SK-N-SH (cell line): ENCODE results near the gene EGFL8. TPM values are rescaled to one million over a fixed set of nuclear protein-coding genes. Genes with fewer than 3 reads are reported as not detected.

Experiments
- CTCF ChIA-PET: fragments of 300-600, 350-600 bp; formaldehyde crosslinking; extraction: SDS; loops from one replicate; lab custom pipeline; 2021; lab: Yijun Ruan, JAX
- POLR2A ChIA-PET: fragments of 350-600 bp; sonication (Branson Sonifier 250); formaldehyde crosslinking; extraction: SDS; loops from one replicate; lab custom pipeline; 2020; ENCODE audit warnings: antibody characterized with exemption, inconsistent platforms; lab: Yijun Ruan, JAX
- DNase-seq: peaks from one replicate; pipeline ENCODE4 v3.0.0; 2012
- H2AFZ ChIP-seq: fragments of 200-600 bp; sonication (generic); 2 replicates; pipeline ENCODE4 v1.8.1; 2016; ENCODE audit warnings: antibody characterized with exemption, mild to moderate bottlenecking, low read depth
- H3F3A ChIP-seq: fragments of 200-600 bp; sonication (generic); replicated peaks from 2 replicates; pipeline ENCODE3; 2016; ENCODE audit warnings: antibody characterized with exemption, mild to moderate bottlenecking; ENCODE audit not compliant: insufficient read depth
- H3K27ac ChIP-seq, 2 experiments: fragments of 200-500 bp in 1 of 2; fragments of 200-600 bp in 1 of 2; sonication (Bioruptor generic) in 1 of 2; sonication (generic), shearing (Covaris generic) in 1 of 2; 2 replicates each; pipeline versions ENCODE4 v1.5.1 to v1.6.1; 2014 to 2016; ENCODE audit warnings: low read depth in 2 of 2, inconsistent platforms in 1 of 2, low read length in 1 of 2, mild to moderate bottlenecking in 1 of 2, mixed read lengths in 1 of 2
- H3K27me3 ChIP-seq: fragments of 200-600 bp; sonication (generic), shearing (Covaris generic); 2 replicates; pipeline ENCODE4 v1.6.1; 2016; ENCODE audit warnings: mixed run types; ENCODE audit not compliant: insufficient read depth
- H3K36me3 ChIP-seq, 2 experiments: fragments of 200-500 bp in 1 of 2; fragments of 200-600 bp in 1 of 2; sonication (Bioruptor generic) in 1 of 2; sonication (generic) in 1 of 2; replicated peaks in 1 of 2; 2 replicates each; pipeline versions ENCODE3 to v1.5.1; 2014 to 2016; ENCODE audit warnings: low read length in 1 of 2, mild to moderate bottlenecking in 1 of 2; ENCODE audit not compliant: insufficient read depth in 2 of 2, control insufficient read depth in 1 of 2
- H3K4me1 ChIP-seq, 2 experiments: fragments of 200-500 bp in 1 of 2; fragments of 200-600 bp in 1 of 2; sonication (Bioruptor generic) in 1 of 2; sonication (generic), shearing (Covaris generic) in 1 of 2; 2 replicates each; pipeline versions ENCODE4 v1.5.1 to v1.6.1; 2014 to 2016; ENCODE audit warnings: low read depth in 1 of 2, low read length in 1 of 2, mixed run types in 1 of 2; ENCODE audit not compliant: insufficient read depth in 2 of 2, control insufficient read depth in 1 of 2
- H3K4me2 ChIP-seq: fragments of 200-600 bp; sonication (generic), shearing (Covaris generic); 2 replicates; pipeline ENCODE4 v1.6.1; 2017; ENCODE audit warnings: mixed run types
- H3K4me3 ChIP-seq, 2 experiments: fragments of 200-500 bp in 1 of 2; fragments of 200-600 bp in 1 of 2; sonication (Bioruptor generic) in 1 of 2; sonication (generic), shearing (Covaris generic) in 1 of 2; 2 replicates each; pipeline versions ENCODE4 v1.5.1 to v1.8.1; 2014 to 2016; ENCODE audit warnings: low read depth in 2 of 2, inconsistent platforms in 1 of 2, low read length in 1 of 2, mild to moderate bottlenecking in 1 of 2, mixed read lengths in 1 of 2, moderate library complexity in 1 of 2
- H3K79me2 ChIP-seq: fragments of 200-600 bp; sonication (generic); 2 replicates; pipeline ENCODE4 v1.8.1; 2017; ENCODE audit warnings: mild to moderate bottlenecking; ENCODE audit not compliant: insufficient read depth
- H3K9ac ChIP-seq: fragments of 200-600 bp; sonication (generic); 2 replicates; pipeline ENCODE4 v1.6.1; 2017; ENCODE audit warnings: mixed run types
- H3K9me2 ChIP-seq: fragments of 200-600 bp; sonication (generic); 2 replicates; pipeline ENCODE4 v1.6.1; 2017; ENCODE audit warnings: mixed run types
- H3K9me3 ChIP-seq: fragments of 200-600 bp; sonication (generic); 2 replicates; pipeline ENCODE4 v1.6.1; 2017; ENCODE audit warnings: mixed run types, mild to moderate bottlenecking, moderate library complexity
- H4K20me1 ChIP-seq: fragments of 200-600 bp; sonication (generic); 2 replicates; pipeline ENCODE4 v1.6.1; 2017; ENCODE audit warnings: mild to moderate bottlenecking, mixed run types; ENCODE audit not compliant: insufficient read depth
- CHD2 ChIP-seq: fragments of 150-350 bp; IDR thresholded peaks from 2 replicates; pipeline ENCODE4 v1.6.1; 2018; ENCODE audit warnings: low read length; ENCODE audit not compliant: partially characterized antibody
- ELF1 ChIP-seq: IDR thresholded peaks from 2 replicates; pipeline ENCODE4 v1.4.0; 2012
- EP300 ChIP-seq, 2 experiments: IDR thresholded peaks; 2 replicates each; pipeline versions ENCODE4 v1.4.0 to v1.6.1; 2012; ENCODE audit warnings: borderline replicate concordance in 1 of 2, low read depth in 1 of 2, low read length in 1 of 2
- EZH2phosphoT487 ChIP-seq: fragments of 200-600 bp; sonication (generic); IDR thresholded peaks from 2 replicates; pipeline ENCODE4 v1.6.1; 2017; ENCODE audit warnings: low read depth, mixed run types, mild to moderate bottlenecking, antibody characterized with exemption, moderate library complexity, borderline replicate concordance
- GABPA ChIP-seq: IDR thresholded peaks from 2 replicates; pipeline ENCODE4 v1.4.0; 2012; ENCODE audit warnings: low read depth, mild to moderate bottlenecking
- MXI1 ChIP-seq: IDR thresholded peaks from 2 replicates; pipeline ENCODE4 v1.6.1; 2012; ENCODE audit warnings: mild to moderate bottlenecking, low read depth, low read length, improper control_type of control experiment
- NRF1 ChIP-seq: IDR thresholded peaks from 2 replicates; pipeline ENCODE4 v1.6.1; 2012; ENCODE audit warnings: low read depth, mild to moderate bottlenecking, low read length
- POLR2AphosphoS5 ChIP-seq: IDR thresholded peaks from 2 replicates; pipeline ENCODE4 v1.6.1; 2012; ENCODE audit warnings: low read depth, low read length
- RCOR1 ChIP-seq: fragments of 150-350 bp; IDR thresholded peaks from 2 replicates; pipeline ENCODE4 v1.6.1; 2017; ENCODE audit warnings: antibody characterized with exemption, low read length
- REST ChIP-seq: IDR thresholded peaks from 2 replicates; pipeline ENCODE4 v1.6.1; 2012; ENCODE audit warnings: mild to moderate bottlenecking, low read depth, low read length, moderate library complexity
- RFX5 ChIP-seq: IDR thresholded peaks from 2 replicates; pipeline ENCODE4 v1.6.1; 2012; ENCODE audit warnings: mild to moderate bottlenecking, improper control_type of control experiment, low read length
- SMC3 ChIP-seq: IDR thresholded peaks from 2 replicates; pipeline ENCODE4 v1.6.1; 2012; ENCODE audit warnings: low read depth, low read length, improper control_type of control experiment
- TAF1 ChIP-seq: IDR thresholded peaks from 2 replicates; pipeline ENCODE4 v1.6.1; 2012; ENCODE audit warnings: low read depth, mild to moderate bottlenecking, low read length, moderate library complexity, borderline replicate concordance
- YY1 ChIP-seq: IDR thresholded peaks from 2 replicates; pipeline ENCODE4 v1.4.0; 2012; ENCODE audit warnings: low read depth, mild to moderate bottlenecking
- WGBS: methylation state at CpG from one replicate; pipeline ENCODE4 v1.1.6; 2017; ENCODE audit warnings: low lambda C conversion rate; 5-methylcytosine and 5-hydroxymethylcytosine counted together
- polyA plus RNA-seq, 3 experiments: library from polyadenylated mRNA; depleted of rRNA; stranded (reverse); fragments of >200 nt; gene quantifications; 2 replicates each; pipeline ENCODE4 v1.2.3, GENCODE V29; 2012
- TF ChIP-seq, protein P1 (sequence below): IDR thresholded peaks from 2 replicates; pipeline ENCODE4; 2012
- TF ChIP-seq, protein P2 (sequence below): fragments of 150-350 bp; IDR thresholded peaks from 2 replicates; pipeline ENCODE4 v1.6.1; 2016; ENCODE audit warnings: mild to moderate bottlenecking, low read depth, low read length
- TF ChIP-seq, protein P3 (sequence below): IDR thresholded peaks from 2 replicates; pipeline ENCODE4 v1.4.0; 2012; ENCODE audit warnings: low read depth, borderline replicate concordance

The EGFL8 gene
- polyA plus RNA-seq, 1 of the 3 experiments (the other 2 are of a cell fraction): 7.7 TPM

DNA sequence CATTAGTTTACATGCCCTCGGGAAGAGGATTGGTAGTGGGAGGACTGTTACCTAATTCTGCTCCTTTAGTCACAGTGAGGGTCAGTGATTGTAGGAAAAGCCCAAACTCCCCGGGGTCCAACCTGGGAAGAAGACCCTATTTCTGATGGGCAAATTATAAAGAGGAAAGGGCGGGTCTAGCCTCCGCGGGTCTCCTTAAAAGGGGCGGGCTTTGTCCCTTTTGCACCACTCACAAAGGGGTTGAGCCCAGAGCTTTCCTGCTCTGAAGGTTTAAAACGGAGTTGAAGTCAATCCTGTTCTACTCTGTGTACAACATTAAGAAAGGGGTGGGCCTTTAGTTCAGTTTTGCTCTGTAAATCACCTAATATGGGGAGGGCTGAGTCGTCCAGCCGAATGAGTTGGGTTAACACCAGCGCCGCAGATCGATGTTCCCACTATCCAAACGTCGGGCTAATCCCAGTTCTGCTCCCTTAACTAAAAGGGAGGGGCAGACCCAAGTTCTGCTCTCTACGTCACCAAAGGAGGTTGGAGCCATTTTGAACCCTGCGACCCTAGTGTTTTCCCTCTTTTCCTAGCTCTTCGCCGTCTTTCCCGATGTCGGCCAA lies 12.9 kb downstream of the EGFL8 start:
- TF ChIP-seq POLR2AphosphoS5 (peak; percentile 56), TAF1 (peak; percentile 49), GABPA (peak; percentile 33; the same call in 1 of the 2 replicates), REST (no peak), YY1 (peak; percentile 79)
- TF ChIP-seq, all 33 proteins: peak for 4
- no peaks in the 10 kb centered on the region for H3K9me2 ChIP-seq
- H3F3A ChIP-seq: peaks cover 13% of the 10 kb centered on the region
- DNase-seq: peak; percentile 55
- CTCF ChIA-PET: interaction anchor here (1.4 to 1.6 kb wide), 2 partner anchors 18 to 129 kb away, joined by 4 read pairs; no protein-coding TSS in a partner anchor
- peak overlapping the region; percentile 98 to 99 for H3K27ac ChIP-seq
- peak overlapping the region; percentile 84 for H3K9ac ChIP-seq
- peaks cover 47% of the 10 kb centered on the region for H3K79me2 ChIP-seq
- H4K20me1 ChIP-seq: no peaks in the 10 kb centered on the region
- POLR2A ChIA-PET: interaction anchor here (1.3 to 4.1 kb wide), 6 partner anchors 13 to 794 kb away, joined by 5 to 22 read pairs (median 6); partner anchors contain the start of genes ATF6B, FKBPL, PBX2 and PRRT1
- H3K27me3 ChIP-seq: no peaks in the 10 kb centered on the region
- peak overlapping the region; percentile 84 to 99 for H3K4me3 ChIP-seq
- H3K4me2 ChIP-seq: peak overlapping the region; percentile 81
- peak overlapping the region; percentile 88 for H2AFZ ChIP-seq
- H3K36me3 ChIP-seq: peaks cover 9 to 12% of the 10 kb centered on the region in 2 experiments
- 3% methylated on average over 19 of the region's 20 CpGs for WGBS
- H3K9me3 ChIP-seq: no peaks in the 10 kb centered on the region
- peaks cover 12 to 40% of the 10 kb centered on the region in 2 experiments; a peak in 3 of 4 replicates for H3K4me1 ChIP-seq

DNA sequence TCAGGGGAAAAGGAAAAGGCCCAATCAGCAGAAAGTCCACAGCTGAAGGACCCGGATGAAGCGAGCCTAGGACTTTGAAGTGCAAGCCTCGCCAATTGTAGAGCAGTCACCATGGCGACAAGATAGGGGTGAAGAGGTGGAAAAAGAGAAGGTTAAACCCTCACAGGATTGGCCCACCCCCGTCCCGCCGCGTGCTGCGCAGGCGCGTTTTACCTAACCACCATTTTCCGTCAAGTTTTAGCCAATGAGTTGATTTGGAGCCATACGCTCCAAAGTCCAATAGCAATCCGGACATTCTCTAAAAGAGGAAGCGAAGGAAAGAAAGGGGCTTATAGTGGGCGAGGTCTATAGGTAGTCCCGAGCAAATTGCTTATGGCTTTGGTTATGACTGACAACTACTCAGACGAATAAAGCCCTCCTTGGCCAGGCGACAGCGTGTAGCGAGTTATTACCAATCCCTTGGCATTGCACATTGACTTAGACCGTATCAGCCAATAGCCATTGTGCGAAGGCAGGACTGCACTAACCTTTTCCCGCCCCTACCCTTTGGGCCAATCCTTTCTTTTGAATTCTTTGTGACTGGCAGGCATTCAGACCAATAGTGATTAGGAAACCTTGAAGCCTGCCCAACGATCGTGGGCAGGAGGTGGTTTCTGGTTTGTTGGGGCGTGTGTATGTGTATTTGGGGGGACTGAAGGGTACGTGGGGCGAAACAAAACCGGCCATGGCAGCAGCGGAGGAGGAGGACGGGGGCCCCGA lies 13.6 kb downstream of the EGFL8 start, which contains the start of gene RNF5:
Gene RNF5, plus strand, starts transcription at position 618 of the 759 bp plus-strand sequence. Its CDS starts 107 bp downstream, at position 725.
- peak within 1 kb of the TSS; percentile 84 for H3K9ac ChIP-seq
- H3K27me3 ChIP-seq: no peaks in the 10 kb centered on the region
- peaks cover 12 to 37% of the 10 kb centered on the region in 2 experiments; a peak in 3 of 4 replicates for H3K4me1 ChIP-seq
- POLR2A ChIA-PET: interaction anchor here (1.3 to 4.1 kb wide), 6 partner anchors 12 to 794 kb away, joined by 5 to 22 read pairs (median 6); partner anchors contain the start of genes ATF6B, FKBPL, PBX2 and PRRT1
- TF ChIP-seq YY1 (peak; percentile 52; the same call in 1 of the 2 replicates), ELF1 (peak; percentile 43), EZH2phosphoT487 (no peak), NRF1 (peak; percentile 83), MXI1 (peak; percentile 40), SMC3 (no peak), CHD2 (peak; percentile 91), GABPA (peak; percentile 33), EP300 (IDR thresholded peaks at IDR 0.05; ENCODE audit: borderline replicate concordance in 1 of 2, low read depth in 1 of 2, low read length in 1 of 2) (peak in 1 of 2 experiments; percentile 27; a peak in 1 of 4 replicates), RCOR1 (no peak), RFX5 (peak; percentile 83; the same call in 1 of the 2 replicates)
- TF ChIP-seq, protein P1, sequence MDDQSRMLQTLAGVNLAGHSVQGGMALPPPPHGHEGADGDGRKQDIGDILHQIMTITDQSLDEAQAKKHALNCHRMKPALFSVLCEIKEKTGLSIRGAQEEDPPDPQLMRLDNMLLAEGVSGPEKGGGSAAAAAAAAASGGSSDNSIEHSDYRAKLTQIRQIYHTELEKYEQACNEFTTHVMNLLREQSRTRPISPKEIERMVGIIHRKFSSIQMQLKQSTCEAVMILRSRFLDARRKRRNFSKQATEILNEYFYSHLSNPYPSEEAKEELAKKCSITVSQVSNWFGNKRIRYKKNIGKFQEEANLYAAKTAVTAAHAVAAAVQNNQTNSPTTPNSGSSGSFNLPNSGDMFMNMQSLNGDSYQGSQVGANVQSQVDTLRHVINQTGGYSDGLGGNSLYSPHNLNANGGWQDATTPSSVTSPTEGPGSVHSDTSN: peak; percentile 99
- TF ChIP-seq, protein P2, sequence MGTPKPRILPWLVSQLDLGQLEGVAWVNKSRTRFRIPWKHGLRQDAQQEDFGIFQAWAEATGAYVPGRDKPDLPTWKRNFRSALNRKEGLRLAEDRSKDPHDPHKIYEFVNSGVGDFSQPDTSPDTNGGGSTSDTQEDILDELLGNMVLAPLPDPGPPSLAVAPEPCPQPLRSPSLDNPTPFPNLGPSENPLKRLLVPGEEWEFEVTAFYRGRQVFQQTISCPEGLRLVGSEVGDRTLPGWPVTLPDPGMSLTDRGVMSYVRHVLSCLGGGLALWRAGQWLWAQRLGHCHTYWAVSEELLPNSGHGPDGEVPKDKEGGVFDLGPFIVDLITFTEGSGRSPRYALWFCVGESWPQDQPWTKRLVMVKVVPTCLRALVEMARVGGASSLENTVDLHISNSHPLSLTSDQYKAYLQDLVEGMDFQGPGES: peak; percentile 91
- TF ChIP-seq, protein P3, sequence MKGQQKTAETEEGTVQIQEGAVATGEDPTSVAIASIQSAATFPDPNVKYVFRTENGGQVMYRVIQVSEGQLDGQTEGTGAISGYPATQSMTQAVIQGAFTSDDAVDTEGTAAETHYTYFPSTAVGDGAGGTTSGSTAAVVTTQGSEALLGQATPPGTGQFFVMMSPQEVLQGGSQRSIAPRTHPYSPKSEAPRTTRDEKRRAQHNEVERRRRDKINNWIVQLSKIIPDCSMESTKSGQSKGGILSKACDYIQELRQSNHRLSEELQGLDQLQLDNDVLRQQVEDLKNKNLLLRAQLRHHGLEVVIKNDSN: no peak
- TF ChIP-seq, all 33 proteins: peak for 10
- CTCF ChIA-PET: no interaction called here
- H2AFZ ChIP-seq: peak within 1 kb of the TSS; percentile 88
- peak within 1 kb of the TSS; percentile 84 to 99 for H3K4me3 ChIP-seq
- H3K27ac ChIP-seq: peak within 1 kb of the TSS; percentile 98 to 99
- peak within 1 kb of the TSS; percentile 100 for H3K4me2 ChIP-seq
- H3K79me2 ChIP-seq: peaks cover 40% of the 10 kb centered on the region
- H3F3A ChIP-seq: peaks cover 13% of the 10 kb centered on the region
- no peaks in the 10 kb centered on the region for H3K9me3 ChIP-seq
- H4K20me1 ChIP-seq: no peaks in the 10 kb centered on the region
- WGBS: under 1% methylated on average over 32 of the region's 33 CpGs
- peak; percentile 92 for DNase-seq
- no peaks in the 10 kb centered on the region for H3K9me2 ChIP-seq
- H3K36me3 ChIP-seq: peaks cover 9 to 19% of the 10 kb centered on the region in 2 experiments
